D721Med (cell line): ENCODE measurements around the gene PLD1.

ENCODE experiments used
- DNase-seq: peaks from one replicate; pipeline ENCODE4 v3.0.0; 2011; ENCODE audit warnings: low spot score; ENCODE audit not compliant: insufficient read length
- FAIRE-seq: peaks from 2 replicates; lab custom pipeline; 2011; peaks lifted over from hg19 to GRCh38; lab: Jason Lieb, UNC
- TF ChIP-seq, protein P1 (sequence below): IDR thresholded peaks from 2 replicates; pipeline ENCODE4 v1.5.1; 2012; ENCODE audit warnings: mild to moderate bottlenecking, control low read depth; ENCODE audit not compliant: insufficient read depth; ENCODE audit errors: missing control alignments

The PLD1 gene

DNA sequence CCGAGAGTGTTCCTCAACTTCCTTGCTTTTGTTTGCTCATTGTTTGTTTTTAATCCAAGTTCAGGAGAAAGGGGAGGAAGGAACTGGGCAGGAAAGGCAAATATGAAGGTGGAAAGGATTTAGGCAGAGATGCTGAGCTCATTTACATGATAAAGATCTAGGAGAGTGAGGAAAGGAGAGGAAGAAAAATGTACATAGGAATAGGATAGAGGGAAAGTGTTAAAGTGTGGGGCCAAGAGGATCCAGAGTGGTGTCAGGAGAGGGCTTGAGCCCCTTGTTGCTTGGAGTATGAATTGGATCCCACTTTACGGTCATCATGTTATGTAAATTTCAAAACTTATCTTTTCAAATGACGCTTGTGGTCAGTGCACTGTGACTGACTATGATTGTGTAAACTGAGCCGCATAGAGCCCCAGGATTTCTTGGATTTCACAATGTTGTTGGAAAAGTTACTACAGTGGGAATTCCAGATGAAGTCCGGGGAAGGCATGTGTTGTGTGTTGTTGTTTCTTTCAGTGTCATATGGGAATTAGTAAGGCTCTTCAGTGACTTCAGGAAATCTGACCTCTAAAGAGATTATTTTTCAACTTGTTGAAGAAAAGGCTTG, 15.0 kb upstream of the PLD1 start:
- DNase-seq (no peak), FAIRE-seq (no peak)
- TF ChIP-seq, protein P1, sequence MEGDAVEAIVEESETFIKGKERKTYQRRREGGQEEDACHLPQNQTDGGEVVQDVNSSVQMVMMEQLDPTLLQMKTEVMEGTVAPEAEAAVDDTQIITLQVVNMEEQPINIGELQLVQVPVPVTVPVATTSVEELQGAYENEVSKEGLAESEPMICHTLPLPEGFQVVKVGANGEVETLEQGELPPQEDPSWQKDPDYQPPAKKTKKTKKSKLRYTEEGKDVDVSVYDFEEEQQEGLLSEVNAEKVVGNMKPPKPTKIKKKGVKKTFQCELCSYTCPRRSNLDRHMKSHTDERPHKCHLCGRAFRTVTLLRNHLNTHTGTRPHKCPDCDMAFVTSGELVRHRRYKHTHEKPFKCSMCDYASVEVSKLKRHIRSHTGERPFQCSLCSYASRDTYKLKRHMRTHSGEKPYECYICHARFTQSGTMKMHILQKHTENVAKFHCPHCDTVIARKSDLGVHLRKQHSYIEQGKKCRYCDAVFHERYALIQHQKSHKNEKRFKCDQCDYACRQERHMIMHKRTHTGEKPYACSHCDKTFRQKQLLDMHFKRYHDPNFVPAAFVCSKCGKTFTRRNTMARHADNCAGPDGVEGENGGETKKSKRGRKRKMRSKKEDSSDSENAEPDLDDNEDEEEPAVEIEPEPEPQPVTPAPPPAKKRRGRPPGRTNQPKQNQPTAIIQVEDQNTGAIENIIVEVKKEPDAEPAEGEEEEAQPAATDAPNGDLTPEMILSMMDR: no peak

DNA sequence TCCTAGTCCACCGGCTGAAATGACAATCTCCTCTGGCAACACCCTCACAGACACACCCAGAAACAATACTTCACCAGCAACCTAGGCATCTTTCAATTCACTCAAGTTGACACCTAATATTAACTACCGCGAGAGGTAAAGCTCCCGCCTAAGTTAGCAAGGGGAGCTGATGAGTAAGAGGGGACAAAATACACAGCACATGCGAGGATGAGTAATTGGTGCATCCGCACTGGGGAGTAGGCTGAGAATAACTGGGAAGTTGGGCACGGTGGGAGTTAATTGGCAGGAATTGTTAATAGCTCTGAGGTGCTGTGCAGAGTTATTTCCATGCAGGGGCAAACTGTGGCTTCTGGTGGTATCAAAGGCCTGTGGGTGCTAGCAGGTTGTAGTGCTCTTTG, 14.5 kb upstream of the PLD1 start:
- FAIRE-seq: no peak
- TF ChIP-seq, protein P1: no peak
- DNase-seq: no peak

DNA sequence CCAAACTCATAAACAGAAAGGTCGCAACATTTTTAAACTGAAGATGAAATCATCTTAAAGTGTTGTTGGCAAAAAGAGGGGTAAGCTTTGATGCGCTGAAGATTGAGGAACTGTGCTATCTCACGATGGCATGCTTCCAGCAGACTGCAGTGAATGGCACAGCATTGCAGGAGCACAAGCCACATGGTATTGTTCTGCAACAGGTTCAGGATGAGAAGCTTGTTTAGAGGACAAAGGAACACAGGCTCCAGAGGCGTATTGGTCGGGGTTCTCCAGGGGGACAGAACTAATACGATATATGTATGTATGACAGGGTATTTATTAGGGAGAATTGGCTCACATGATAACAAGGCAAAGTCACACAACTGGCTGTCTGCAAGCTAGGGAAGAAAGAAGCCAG, 13.8 kb upstream of the PLD1 start:
- no peak for FAIRE-seq
- TF ChIP-seq, protein P1: no peak
- no peak for DNase-seq

DNA sequence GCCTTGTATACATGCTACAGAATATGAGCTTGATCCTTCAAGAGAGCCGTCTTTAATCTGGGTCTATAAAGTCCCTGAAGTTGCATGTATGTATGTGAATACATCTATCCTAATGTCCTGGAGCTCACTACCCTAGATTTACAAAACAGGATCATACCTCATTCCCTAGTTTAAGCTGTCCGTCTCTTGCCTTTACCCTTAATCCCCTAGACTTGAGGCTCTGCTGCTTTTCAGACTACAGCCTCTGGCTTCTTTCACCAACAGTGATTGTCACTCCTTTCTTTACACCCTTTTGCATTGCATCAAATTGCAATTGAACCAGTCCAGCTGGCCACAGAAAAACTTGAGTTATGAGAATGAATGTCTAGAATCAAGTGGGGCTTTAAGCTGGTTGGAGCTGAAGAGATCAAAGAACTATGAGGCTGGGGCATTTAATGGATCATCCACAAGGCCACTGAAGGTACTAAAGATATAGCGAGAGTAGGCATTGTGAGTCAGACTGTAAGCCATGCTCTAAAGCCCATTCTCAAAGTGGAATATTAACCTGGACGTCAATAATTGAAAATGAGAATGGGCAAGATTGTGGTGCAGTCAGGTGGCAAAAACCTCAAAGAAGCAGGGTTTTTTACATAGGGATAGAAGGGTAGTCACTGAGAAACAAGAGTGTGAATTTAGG, 12.3 kb upstream of the PLD1 start:
- TF ChIP-seq, protein P1: no peak
- FAIRE-seq: no peak
- DNase-seq: no peak

DNA sequence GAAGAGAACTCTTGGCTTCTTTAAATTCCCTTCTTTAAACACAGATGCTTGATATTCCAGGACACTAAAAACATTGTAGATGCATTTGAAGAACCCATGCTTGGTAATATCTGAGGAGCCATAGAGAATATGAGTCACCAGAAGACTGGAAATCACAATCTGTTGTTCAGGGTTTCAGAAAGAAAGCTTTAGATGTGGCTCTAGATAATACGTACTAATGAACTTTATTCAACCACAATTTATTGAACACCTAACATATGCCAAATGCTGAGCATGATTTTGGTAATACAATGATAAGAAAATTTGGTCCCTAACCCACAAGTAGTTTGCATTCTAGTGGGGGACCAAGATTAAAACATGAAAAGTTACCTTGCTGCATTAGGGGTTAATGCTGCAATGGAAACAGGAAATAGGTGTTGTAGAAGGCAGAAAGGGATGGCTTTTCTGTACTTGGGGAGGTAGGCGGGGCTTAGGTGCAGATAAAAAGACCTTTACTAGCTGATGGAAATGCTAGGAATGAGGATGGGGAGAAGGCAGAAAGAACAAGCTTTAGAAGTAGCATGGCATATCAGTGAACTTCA, 11.6 kb upstream of the PLD1 start:
- FAIRE-seq (no peak), DNase-seq (no peak)
- TF ChIP-seq, protein P1: no peak

DNA sequence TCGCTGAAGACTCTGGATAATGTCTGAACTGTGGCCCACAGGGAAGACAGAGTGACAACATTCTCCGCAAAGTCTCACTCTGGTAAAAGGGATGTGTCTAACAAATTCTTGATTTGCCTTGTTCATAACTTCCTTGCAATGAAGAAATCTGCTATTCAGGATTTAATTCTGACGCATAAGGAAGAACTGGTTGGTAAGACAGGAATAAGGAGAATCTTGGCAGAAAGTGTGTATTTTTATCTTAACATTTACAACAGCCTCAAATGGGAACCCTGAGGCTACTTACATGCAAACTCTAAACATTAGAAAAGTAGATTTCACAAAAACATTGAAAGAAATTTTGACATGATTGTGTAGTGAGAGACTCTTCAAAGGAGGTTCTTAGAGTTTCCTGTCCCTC, 10.8 kb upstream of the PLD1 start:
- no peak for DNase-seq
- TF ChIP-seq, protein P1: no peak
- no peak for FAIRE-seq
